ENCODE results near the gene UGDH.
A peak's percentile ranks its signal among the peaks of the same experiment; 100 is the strongest.
"Not testable (repeated sequence)": the region's sequence is repeated elsewhere in the genome, so short reads cannot be mapped to it uniquely, and the experiment has no call there.

Gene UGDH

DNA sequence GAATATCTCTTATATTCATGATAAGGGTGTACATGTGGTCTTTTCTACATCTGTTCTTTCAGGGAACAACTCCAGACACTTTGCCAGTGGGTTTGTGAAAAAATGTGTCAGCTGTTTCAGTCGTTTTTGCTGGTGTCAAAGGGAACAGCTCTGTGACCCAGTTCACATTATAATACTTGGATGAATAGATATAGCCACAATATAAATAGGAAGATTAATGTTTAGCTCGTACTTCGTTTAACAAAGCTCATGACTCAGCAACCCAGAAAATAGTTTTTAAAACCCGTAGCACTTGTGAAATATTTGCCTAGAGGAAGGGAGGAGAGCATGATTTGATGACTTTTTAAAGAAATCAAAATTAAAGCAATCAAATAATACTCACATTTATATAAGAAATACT lies 60.5 kb downstream of the UGDH start:
- peak; percentile 83 for DNase-seq
- in situ Hi-C loops (cut with HindIII; ENCODE audit: low pct_ligation_motif_present, low pct_unique_long_range_greater_than_20kb, low sequenced_read_pairs) = no loop called here

DNA sequence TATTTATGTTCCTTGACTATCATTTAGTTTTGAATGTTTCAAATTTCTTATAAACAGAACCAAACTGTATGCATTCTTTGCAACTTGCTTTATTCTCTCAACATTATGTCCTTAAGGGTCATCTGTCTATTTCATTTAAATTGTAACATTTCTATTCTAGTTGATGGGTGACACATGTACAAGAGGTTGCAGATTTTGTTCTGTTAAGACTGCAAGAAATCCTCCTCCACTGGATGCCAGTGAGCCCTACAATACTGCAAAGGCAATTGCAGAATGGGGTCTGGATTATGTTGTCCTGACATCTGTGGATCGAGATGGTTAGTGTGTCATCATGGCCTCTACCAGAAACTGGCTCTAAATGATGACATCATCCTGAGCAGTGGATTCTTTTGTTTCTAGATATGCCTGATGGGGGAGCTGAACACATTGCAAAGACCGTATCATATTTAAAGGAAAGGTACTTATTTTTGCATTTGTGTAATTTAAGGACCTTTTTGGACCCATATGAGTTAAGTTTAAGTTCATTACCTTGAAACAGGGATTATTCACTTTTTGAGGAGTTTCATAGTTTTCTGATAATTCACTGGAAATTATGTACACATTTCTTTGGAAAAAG lies 62.2 kb downstream of the UGDH start:
- peak; percentile 85 for DNase-seq
- in situ Hi-C loops (cut with HindIII; ENCODE audit: low pct_ligation_motif_present, low pct_unique_long_range_greater_than_20kb, low sequenced_read_pairs) = no loop called here

DNA sequence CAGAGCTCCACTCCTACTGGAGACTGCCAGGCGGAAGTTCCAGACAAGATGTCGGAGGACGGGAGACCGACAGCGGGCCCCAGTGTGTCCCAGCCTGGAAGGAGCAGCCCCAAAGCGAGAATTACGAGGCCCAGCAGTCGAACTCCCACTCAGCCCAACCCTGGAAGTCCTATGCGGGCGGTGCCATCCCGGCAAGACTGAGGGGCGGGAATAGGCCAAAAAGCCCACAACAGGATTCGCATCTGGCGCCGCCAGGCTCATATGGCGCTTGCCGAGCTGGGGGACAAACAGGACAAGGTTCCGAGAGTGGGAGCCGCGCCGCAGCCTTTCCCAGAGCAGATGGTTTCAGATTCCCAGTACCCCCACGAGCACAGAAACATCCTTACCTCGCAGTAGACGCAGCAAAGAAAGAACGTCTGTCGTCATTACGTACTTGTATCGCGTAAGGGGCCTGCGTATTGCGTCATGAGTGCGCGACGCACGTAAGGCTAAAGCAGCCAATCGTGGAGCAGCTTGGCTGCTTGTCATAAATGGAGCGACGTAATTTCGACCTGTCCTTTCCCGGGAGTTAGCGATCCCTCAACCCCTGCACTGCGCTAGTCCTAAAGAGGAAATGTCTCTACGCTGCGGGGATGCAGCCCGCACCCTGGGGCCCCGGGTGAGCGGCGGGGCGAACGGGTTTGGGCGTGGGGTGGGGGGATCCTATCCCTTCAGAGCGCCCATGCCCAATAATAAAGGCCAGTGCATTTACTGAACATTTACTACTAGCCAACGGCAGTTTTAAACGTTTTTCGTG lies 68.5 kb downstream of the UGDH start, which contains the start of the genes LIAS and RPL9:
Gene LIAS (plus strand): TSS at position 552 of the 796 bp plus-strand sequence. CDS start 62 bp downstream, at position 614.
Gene RPL9 (minus strand): TSS at position 418 of the 796 bp plus-strand sequence. CDS start 483 bp downstream, outside the sequence.
- peak; percentile 98 for DNase-seq
- in situ Hi-C loops (cut with HindIII; ENCODE audit: low pct_ligation_motif_present, low pct_unique_long_range_greater_than_20kb, low sequenced_read_pairs) = no loop called here

DNA sequence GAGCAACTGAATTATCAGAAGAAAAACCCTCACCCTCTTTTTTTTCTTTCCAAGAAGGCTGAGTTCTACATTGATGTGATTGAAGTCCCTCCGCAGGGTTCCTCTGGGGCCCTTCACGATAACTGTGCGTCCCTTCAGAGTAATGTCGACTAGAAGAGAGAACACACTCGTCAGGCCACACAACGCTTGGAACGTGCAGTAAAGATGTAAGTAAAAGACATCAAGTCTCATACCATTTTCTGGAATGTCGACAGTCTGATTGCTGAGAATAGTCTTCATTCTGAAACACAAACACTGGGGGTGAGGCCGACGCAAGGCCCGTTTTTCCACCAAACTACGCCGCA lies 69.1 kb downstream of the UGDH start:
- in situ Hi-C loops (cut with HindIII; ENCODE audit: low pct_ligation_motif_present, low pct_unique_long_range_greater_than_20kb, low sequenced_read_pairs); DNase-seq: not testable (repeated sequence)

DNA sequence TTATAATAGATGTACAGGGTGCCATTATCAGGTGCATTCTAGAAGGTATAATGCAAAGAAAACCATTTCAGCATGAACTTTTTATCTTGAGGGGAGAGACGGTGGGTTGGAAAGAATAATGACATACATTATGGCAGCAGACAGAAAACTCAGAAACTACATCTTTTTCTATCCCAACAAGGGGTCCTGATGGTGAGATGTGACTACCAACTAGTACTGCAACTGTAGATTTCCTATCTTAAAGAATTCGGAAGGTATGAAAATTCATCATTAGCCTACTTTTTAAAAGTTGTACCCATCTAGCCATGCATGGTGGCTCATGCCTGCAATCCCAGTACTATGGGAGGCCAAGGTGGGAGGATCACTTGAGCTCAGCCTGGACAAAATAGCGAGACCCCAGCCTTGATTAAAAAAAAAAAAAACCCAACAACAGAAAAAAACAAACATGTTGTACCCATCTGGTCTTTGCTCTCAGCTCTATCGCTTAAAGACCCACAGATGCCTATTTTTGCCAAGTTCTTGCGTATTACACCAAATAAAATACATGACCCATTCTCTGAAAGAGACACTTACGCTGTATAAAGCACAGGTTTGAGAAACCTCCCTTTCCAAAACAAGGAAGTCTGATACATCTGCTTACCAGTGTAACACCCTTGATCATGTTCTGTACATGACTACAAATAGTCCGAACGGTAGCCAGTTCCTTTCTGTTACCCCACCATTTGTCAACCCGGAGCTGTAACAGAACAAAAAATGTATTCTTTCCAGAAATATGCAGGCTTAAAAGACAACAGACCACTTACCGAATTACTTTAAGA lies 70.1 kb downstream of the UGDH start:
- in situ Hi-C loops (cut with HindIII; ENCODE audit: low pct_ligation_motif_present, low pct_unique_long_range_greater_than_20kb, low sequenced_read_pairs) = no loop called here
- no peak for DNase-seq

DNA sequence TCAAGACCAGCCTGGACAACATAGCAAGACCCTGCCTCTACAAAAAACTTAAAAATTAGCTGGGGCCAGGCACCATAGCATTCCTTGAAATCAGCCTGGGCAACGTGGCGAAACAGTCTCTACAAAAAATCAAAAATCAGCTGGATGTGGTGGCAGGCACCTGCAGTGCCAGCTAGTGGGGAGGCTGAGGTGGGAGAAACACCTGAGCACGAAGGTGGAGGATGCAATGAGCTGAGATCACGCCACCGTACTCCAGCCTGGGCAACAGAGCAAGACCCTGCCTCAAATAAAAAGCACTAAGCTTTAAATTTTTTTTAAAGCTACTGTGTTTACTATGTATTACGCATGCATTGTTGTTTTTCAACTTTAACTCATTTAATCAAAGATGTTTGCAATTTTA lies 71.8 kb downstream of the UGDH start:
- DNase-seq = no peak
- in situ Hi-C loops (cut with HindIII; ENCODE audit: low pct_ligation_motif_present, low pct_unique_long_range_greater_than_20kb, low sequenced_read_pairs) = no loop called here

DNA sequence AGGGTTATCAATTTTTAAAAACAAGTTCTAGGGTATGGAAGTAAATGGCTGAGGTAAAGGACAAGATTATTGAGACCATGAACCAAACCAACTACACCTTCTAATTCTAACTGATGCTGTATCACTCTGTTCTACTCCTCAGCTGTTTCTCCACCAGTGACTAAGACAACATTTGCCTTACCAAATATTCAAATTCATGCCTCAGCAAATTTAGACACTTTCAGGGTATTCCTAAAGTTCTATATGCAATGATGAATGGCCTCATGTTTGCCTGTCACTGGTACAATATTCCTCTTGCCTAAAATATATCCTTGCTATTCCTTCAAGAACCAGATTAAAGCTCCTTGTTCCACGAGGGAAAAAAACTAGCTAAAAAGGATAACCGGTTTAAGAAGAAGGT lies 73.5 kb downstream of the UGDH start:
- in situ Hi-C loops (cut with HindIII; ENCODE audit: low pct_ligation_motif_present, low pct_unique_long_range_greater_than_20kb, low sequenced_read_pairs) = no loop called here
- no peak for DNase-seq

DNA sequence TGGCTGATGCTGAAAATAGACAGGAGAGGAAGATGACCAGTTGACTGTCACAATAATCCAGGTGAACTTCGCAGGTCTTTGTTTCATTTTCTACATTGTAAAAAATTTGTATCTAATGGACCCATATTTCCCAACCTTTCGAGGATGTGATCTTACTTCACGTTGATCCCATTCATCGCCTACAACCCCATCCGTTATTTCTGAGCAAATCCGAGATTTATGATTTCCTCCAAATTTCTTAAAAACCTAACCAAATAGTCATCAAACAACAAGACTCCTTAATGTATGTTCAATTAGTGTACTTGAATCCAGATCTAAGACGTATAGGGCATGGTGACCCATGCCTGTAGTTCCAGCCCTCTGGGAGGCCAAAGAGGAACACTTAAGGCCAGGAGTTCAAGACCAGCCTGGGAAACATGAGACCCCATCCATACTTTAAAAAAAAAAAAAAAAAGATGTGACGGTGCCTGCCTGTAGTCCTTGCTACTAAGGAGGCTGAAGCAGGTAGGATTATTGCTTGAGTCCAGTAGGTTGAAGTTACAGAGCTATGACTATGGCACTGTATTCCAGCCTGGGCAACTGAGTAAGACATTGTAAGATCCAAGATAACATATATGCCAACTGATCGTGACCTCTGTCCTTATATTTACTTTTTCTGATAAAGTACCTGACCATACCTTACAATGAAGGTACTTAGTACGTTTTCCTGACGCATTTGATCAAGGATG lies 74.2 kb downstream of the UGDH start:
- in situ Hi-C loops (cut with HindIII; ENCODE audit: low pct_ligation_motif_present, low pct_unique_long_range_greater_than_20kb, low sequenced_read_pairs) = no loop called here
- DNase-seq = no peak

DNA sequence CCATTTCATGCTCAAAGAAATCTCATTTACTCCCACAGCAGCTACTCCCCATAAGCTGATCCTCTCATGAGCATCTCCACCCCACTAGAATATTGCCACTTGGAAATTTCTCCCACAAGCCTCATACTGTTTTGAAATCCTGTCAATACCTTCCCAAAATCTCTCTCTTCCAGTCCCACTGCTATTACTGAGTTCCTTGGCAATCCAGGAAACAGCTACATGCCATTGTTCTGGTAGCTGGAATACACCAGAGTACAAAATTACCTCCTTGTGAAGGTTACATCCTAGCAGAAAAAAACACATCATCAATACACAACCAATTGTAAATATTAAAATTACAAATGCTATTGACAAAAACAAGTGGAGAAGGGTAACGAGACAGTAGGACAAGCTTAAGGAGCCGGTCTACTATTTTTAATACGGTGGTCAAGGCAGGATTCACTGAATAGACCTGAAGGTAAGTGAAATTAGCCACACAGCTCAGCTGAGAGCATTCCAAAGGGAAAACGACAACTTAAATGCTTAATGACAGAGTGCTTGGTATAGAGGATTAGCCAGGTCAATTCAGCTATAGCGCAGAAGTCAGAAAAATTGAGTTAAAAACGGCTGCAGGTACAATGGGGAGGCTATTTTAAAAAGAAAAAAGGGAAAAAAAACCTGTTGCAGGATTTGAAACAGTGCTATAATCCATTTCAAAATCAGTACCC lies 74.9 kb downstream of the UGDH start:
- no peak for DNase-seq
- in situ Hi-C loops (cut with HindIII; ENCODE audit: low pct_ligation_motif_present, low pct_unique_long_range_greater_than_20kb, low sequenced_read_pairs) = no loop called here

DNA sequence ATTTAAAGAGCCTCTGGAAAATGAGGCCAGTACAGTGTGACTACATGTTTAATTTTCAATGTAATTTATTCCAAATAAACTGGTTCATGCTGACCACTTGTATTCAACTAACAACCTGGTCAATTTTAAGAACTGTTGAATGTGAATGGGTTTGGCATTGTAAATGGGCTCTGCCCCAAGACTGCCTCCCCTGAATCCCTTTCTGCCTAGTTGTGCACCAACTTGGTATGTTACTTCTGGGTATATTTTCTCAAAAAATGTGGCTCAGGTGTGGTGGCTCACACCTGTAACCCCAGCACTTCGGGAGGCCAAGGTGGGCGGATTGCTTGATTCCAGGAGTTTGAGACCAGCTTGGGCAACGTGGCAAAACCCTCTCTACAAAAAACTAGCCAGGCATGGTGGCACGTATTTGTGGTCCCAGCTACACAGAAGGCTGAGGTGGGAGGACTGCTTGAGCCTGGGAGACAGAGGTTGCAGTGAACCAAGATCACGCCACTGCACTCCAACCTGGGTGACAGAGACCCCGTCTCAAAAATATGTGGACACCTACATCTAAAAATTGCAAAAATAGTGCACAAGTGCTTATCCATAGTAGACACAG lies 75.7 kb downstream of the UGDH start:
- in situ Hi-C loops (cut with HindIII; ENCODE audit: low pct_ligation_motif_present, low pct_unique_long_range_greater_than_20kb, low sequenced_read_pairs) = no loop called here
- DNase-seq = no peak

DNA sequence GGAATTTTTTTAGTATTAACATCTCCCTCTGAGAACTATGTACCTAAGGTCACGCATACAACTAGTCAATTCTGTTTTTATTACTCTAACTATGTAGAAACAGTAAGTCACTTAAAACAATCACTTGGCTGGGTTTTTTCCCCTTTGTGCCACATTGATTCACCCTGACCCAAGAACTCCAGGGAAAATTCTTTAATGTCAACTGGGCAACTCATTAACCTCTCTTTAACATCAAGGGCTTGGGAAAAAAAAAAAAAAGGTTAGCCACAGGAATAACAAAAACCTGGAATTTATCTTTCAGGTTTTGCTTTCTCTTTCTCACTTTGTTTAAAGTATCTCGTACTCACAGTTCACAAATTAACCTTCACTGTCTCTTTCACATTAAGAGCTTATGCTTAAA lies 76.6 kb downstream of the UGDH start:
- no peak for DNase-seq
- in situ Hi-C loops (cut with HindIII; ENCODE audit: low pct_ligation_motif_present, low pct_unique_long_range_greater_than_20kb, low sequenced_read_pairs) = no loop called here
